A673 (cell line): ENCODE measurements around the gene MYOG. TPM values are rescaled to one million over a fixed set of nuclear protein-coding genes. Genes with fewer than 3 reads are reported as not detected.
A peak's percentile ranks its signal among the peaks of the same experiment; 100 is the strongest.

Experiments used
- BruUV-seq: library from RNA; stranded (reverse); fragments of 400-500 nt; replicated peaks from 2 replicates; lab custom pipeline; 2021; lab: Mats Ljungman, UMichigan
- CTCF ChIA-PET: fragments of 300-600 bp; sonication (Branson Sonifier 250); formaldehyde crosslinking; loops from one replicate; lab custom pipeline; 2022; ENCODE audit warnings: antibody characterized with exemption; lab: Charles Lee
- POLR2A ChIA-PET: fragments of 300-600 bp; sonication (Branson Sonifier 250); formaldehyde crosslinking; loops from one replicate; lab custom pipeline; 2022; ENCODE audit warnings: antibody characterized with exemption; ENCODE audit not compliant: low non-redundant PET; lab: Charles Lee
- DNase-seq: peaks from one replicate; pipeline ENCODE4 v3.0.0-alpha.2; 2015; ENCODE audit warnings: low spot score
- H3K27ac ChIP-seq: fragments of 200-600 bp; sonication (generic); 2 replicates; pipeline ENCODE4 v1.5.1; 2016; ENCODE audit warnings: mixed run types, low read depth, mild to moderate bottlenecking, mixed read lengths, antibody characterized with exemption, low read length; ENCODE audit not compliant: poor library complexity, severe bottlenecking
- H3K27me3 ChIP-seq: fragments of 200-600 bp; sonication (generic); replicated peaks from 2 replicates; pipeline ENCODE4 v1.6.1; 2017; ENCODE audit warnings: mixed run types, low read depth, mild to moderate bottlenecking, mixed read lengths, antibody characterized with exemption, low read length; ENCODE audit not compliant: insufficient read depth, poor library complexity
- H3K36me3 ChIP-seq: fragments of 200-600 bp; sonication (generic); 2 replicates; pipeline ENCODE4 v1.6.1; 2016; ENCODE audit warnings: mixed run types, mild to moderate bottlenecking, mixed read lengths, antibody characterized with exemption, low read length; ENCODE audit not compliant: insufficient read depth, poor library complexity, severe bottlenecking
- H3K4me1 ChIP-seq: fragments of 200-600 bp; sonication (generic); 2 replicates; pipeline ENCODE4 v1.6.1; 2017; ENCODE audit warnings: mixed run types, mild to moderate bottlenecking, mixed read lengths, antibody characterized with exemption, low read length; ENCODE audit not compliant: insufficient read depth, poor library complexity, severe bottlenecking
- H3K4me3 ChIP-seq: fragments of 200-600 bp; sonication (generic); 2 replicates; pipeline ENCODE4 v1.5.1; 2016; ENCODE audit warnings: low read depth, mixed run types, mild to moderate bottlenecking, mixed read lengths, low read length; ENCODE audit not compliant: poor library complexity, severe bottlenecking
- H3K9me3 ChIP-seq: fragments of 200-600 bp; sonication (generic); 2 replicates; pipeline ENCODE4 v1.6.1; 2016; ENCODE audit warnings: mixed run types, low read depth, mild to moderate bottlenecking, mixed read lengths, antibody characterized with exemption, low read length; ENCODE audit not compliant: poor library complexity, severe bottlenecking
- CTCF ChIP-seq: fragments of 300-800, 200-600 bp; sonication (generic); conservative IDR thresholded peaks from 2 replicates; pipeline ENCODE4 v1.5.1; 2017; ENCODE audit warnings: low read depth, mild to moderate bottlenecking, antibody characterized with exemption, low read length, moderate library complexity, mixed read lengths
- EZH2 ChIP-seq: fragments of 200-600 bp; sonication (generic); IDR thresholded peaks from 2 replicates; pipeline ENCODE4 v1.6.1; 2017; ENCODE audit warnings: borderline replicate concordance, low read depth, mild to moderate bottlenecking, mixed read lengths, antibody characterized with exemption, low read length; ENCODE audit not compliant: poor library complexity, severe bottlenecking
- intact Hi-C: fragments of 100-400 bp; cut with micrococcal nuclease; formaldehyde crosslinking; loops from one replicate; pipeline ENCODE4 v1.10.0; 2022; ENCODE audit not compliant: unreplicated experiment
- total RNA-seq: library from RNA; stranded (reverse); gene quantifications from 2 replicates; pipeline ENCODE4 v1.2.3, GENCODE V29; 2021

Gene MYOG
- total RNA-seq, 1 experiment from 2014 or later = not detected

GRCh38 chr1:203089001-203089650 lies 3.3 kb upstream of the MYOG start:
- Histone ChIP-seq H3K4me3 (no peak overlapping the region), H3K27me3 (no peaks in the 10 kb centered on the region), H3K4me1 (no peaks in the 10 kb centered on the region), H3K27ac (no peak overlapping the region), H3K36me3 (no peaks in the 10 kb centered on the region), H3K9me3 (no peaks in the 10 kb centered on the region)
- no peak for DNase-seq
- BruUV-seq = no TSS peak
- intact Hi-C loops = no loop called here
- TF ChIP-seq CTCF = no peak
- no peak for TF ChIP-seq EZH2
- ChIA-PET CTCF (no interaction called here), POLR2A (no interaction called here)

GRCh38 chr1:203088441-203088840 lies 2.6 kb upstream of the MYOG start:
- Histone ChIP-seq H3K9me3 (no peaks in the 10 kb centered on the region), H3K4me1 (no peaks in the 10 kb centered on the region), H3K4me3 (no peak overlapping the region), H3K27me3 (no peaks in the 10 kb centered on the region), H3K27ac (no peak overlapping the region), H3K36me3 (no peaks in the 10 kb centered on the region)
- TF ChIP-seq CTCF = no peak
- no peak for TF ChIP-seq EZH2
- no TSS peak for BruUV-seq
- no peak for DNase-seq
- intact Hi-C loops = no loop called here
- POLR2A ChIA-PET = no interaction called here
- CTCF ChIA-PET = no interaction called here

- no peaks in the 10 kb centered on the region for H3K27me3 ChIP-seq
- H3K36me3 ChIP-seq = no peaks in the 10 kb centered on the region
- CTCF ChIA-PET = no interaction called here
- TF ChIP-seq CTCF = no peak
- TF ChIP-seq EZH2 = no peak
- intact Hi-C loops = no loop called here
- no peak overlapping the region for H3K27ac ChIP-seq
- BruUV-seq = no TSS peak
- H3K9me3 ChIP-seq = no peaks in the 10 kb centered on the region
- no peak overlapping the region for H3K4me3 ChIP-seq
- H3K4me1 ChIP-seq = no peaks in the 10 kb centered on the region
- POLR2A ChIA-PET = no interaction called here
- peak; percentile 29 for DNase-seq
Measured at GRCh38 chr1:203086992-203087763, 1.4 kb upstream of the MYOG start.
